Measurements from ENCODE around the gene TFE3.

DNA sequence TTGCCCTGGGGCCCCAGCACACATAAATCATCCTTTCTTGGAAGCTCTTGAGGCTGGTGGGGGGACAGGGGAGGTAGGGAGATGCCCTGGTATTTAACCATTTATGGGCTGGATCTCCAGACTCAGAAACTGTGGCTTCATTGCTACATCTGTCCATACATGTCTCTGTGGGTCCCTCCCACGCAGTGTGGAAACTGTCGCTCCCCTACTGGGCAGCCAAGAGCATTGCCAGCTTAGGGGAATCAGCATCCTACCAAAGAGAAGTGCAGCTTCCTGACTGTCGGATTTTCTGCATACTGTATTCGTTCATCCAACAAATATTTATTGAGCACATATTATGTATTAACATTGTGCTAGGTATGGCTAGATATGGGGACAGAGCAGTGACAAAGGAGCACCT is 44.8 kb downstream of the TFE3 start:
- TF ChIP-seq, protein P1, sequence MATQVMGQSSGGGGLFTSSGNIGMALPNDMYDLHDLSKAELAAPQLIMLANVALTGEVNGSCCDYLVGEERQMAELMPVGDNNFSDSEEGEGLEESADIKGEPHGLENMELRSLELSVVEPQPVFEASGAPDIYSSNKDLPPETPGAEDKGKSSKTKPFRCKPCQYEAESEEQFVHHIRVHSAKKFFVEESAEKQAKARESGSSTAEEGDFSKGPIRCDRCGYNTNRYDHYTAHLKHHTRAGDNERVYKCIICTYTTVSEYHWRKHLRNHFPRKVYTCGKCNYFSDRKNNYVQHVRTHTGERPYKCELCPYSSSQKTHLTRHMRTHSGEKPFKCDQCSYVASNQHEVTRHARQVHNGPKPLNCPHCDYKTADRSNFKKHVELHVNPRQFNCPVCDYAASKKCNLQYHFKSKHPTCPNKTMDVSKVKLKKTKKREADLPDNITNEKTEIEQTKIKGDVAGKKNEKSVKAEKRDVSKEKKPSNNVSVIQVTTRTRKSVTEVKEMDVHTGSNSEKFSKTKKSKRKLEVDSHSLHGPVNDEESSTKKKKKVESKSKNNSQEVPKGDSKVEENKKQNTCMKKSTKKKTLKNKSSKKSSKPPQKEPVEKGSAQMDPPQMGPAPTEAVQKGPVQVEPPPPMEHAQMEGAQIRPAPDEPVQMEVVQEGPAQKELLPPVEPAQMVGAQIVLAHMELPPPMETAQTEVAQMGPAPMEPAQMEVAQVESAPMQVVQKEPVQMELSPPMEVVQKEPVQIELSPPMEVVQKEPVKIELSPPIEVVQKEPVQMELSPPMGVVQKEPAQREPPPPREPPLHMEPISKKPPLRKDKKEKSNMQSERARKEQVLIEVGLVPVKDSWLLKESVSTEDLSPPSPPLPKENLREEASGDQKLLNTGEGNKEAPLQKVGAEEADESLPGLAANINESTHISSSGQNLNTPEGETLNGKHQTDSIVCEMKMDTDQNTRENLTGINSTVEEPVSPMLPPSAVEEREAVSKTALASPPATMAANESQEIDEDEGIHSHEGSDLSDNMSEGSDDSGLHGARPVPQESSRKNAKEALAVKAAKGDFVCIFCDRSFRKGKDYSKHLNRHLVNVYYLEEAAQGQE (IDR thresholded peaks at IDR 0.05; ENCODE audit: unreplicated experiment) = no peak
- TF ChIP-seq, protein P2, sequence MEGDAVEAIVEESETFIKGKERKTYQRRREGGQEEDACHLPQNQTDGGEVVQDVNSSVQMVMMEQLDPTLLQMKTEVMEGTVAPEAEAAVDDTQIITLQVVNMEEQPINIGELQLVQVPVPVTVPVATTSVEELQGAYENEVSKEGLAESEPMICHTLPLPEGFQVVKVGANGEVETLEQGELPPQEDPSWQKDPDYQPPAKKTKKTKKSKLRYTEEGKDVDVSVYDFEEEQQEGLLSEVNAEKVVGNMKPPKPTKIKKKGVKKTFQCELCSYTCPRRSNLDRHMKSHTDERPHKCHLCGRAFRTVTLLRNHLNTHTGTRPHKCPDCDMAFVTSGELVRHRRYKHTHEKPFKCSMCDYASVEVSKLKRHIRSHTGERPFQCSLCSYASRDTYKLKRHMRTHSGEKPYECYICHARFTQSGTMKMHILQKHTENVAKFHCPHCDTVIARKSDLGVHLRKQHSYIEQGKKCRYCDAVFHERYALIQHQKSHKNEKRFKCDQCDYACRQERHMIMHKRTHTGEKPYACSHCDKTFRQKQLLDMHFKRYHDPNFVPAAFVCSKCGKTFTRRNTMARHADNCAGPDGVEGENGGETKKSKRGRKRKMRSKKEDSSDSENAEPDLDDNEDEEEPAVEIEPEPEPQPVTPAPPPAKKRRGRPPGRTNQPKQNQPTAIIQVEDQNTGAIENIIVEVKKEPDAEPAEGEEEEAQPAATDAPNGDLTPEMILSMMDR (conservative IDR thresholded peaks at IDR 0.05; ENCODE audit: low read depth in 2 of 2) = no peak

All from GM23338 (cell line).